ENCODE results near the gene DMD.
A peak's percentile ranks its signal among the peaks of the same experiment; 100 is the strongest.

The DMD gene

DNA sequence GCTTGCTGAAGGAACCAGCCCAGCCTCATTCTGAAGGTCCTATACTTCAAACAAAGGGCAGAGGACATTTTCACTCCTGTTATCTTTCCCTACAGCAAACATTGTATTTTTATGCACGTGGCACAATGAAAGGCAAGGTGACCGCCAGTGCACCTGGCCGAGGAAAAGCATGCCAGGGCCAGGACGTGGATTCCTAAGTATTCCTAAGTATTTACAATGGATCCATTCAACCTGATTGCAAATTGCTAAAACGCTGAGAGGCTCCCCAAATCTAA lies 2011.6 kb downstream of the DMD start:
- DNase-seq: no peak

DNA sequence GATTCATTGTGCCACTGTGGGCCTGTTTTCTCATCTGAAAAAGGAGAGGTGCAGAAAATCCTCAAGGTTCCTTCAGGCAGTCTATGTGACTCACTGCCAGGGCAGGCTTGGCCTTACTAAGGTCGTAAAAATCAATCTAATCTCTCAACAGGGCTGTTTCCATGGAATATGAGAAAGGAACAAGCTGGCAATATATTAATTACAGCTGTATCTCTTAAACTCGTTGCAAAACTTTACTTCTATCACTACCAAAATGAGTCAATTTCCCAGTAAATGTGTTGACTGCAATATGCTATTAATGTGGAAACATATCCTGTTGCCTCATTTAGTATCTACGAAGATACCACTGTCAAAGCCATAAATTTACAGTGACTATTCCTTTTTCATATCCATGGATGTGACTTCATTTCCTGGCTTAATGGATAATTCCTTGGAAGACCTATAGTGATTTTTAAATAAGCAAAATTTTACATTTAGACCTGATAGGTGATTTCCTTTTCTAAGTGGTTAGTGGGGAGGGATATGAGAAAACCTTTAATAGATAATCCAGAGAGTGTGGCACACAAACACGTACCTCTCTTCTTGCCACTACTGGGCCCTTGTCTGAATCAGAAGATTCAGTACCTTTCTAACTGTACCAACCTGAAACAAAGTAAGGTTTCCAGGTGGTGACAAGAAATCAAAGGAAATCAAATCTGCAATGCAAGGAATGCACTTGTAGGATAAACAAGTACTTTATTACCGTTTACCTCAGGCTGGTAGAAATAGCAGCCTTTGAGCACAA lies 2012.1 kb downstream of the DMD start:
- peak; percentile 64 for DNase-seq

DNA sequence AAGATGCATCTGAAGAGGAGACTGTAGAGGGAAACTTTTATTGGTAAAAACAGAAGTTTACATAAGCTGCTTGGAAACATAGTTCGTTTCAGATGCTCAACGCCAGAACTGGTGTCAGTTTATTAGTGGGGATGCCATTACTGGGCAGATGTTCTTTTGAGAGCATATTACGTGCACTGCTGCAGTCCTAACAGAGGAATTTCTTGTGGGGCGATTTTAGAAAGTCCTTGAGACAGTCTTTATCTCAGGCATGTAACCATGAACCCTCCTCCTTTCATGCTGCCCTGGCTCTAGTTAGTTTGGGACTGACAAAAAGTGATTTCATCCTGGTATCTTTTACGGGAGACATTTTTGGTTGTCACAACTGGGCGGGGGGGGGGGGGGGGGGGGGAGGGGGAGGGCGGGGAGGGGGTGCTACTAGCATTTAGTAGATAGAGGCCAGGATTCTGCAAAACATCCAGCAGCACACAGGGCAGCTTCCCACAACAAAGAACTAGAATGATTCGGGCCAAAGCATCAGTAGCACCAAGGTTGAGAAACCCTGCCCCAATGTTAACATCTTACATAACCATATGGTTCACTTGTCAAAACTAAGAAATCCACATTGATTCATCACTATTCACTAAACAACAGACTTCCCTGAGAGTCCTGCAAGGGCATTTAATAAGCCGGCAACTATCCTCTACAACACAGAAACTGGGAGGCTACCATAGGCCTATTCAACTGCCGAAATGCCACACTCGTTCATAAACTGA lies 2021.0 kb downstream of the DMD start:
- DNase-seq: no peak

GRCh38 chrX:31186693-31187338 lies 2024.5 kb downstream of the DMD start:
- DNase-seq: no peak

DNA sequence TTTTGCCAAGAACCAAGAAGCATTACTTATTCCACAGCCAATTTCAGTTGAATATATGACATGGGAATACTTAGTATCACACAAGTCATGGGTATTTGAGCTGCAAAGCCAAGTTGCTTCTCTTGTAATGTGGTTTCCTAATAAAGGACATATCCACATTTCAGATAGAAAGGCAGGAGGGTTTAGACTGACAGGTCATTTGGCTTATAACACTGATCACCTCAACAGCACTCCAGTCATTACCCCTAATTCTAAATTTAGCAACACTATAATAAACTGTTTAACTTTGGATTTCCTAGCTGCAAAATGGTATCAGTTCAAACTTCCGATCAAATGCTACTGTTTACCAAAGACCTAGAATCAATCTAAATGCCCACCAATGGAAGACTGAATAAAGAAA lies 2025.5 kb downstream of the DMD start:
- DNase-seq: no peak

- DNase-seq: no peak
These were observed 2029.9 kb downstream of the DMD start for GRCh38 chrX:31181377-31182000.

- no peak for DNase-seq
These were observed 2032.1 kb downstream of the DMD start for GRCh38 chrX:31179203-31179602.

GRCh38 chrX:31178769-31179125 lies 2032.6 kb downstream of the DMD start:
- DNase-seq: peak; percentile 2

- DNase-seq: no peak
These were observed 2033.1 kb downstream of the DMD start for GRCh38 chrX:31178064-31178768.

- no peak for DNase-seq
These were observed 2040.6 kb downstream of the DMD start for GRCh38 chrX:31170792-31171191.

- DNase-seq: no peak
These were observed 2042.8 kb downstream of the DMD start for GRCh38 chrX:31168551-31168950.

DNA sequence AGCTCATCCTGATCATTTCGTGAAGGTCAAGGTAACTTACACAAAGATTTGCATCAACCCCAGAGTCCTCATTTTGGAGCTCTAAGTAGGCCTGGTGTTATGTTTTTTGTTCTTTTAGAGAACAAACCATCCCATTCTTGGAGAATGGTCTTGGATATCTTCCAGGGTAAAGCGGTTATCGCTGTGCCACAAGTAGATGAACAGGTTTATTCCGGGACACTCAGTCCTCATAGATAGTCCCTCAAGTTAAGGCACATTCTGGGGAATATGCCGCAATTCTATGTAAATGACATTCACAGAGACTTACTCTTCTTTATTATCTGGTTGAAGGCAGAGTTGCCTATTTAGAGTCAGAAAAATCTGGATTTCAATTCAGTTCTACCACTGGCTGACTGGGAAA lies 2044.5 kb downstream of the DMD start:
- DNase-seq: no peak

GRCh38 chrX:31166416-31166815 lies 2044.9 kb downstream of the DMD start:
- DNase-seq: no peak

DNA sequence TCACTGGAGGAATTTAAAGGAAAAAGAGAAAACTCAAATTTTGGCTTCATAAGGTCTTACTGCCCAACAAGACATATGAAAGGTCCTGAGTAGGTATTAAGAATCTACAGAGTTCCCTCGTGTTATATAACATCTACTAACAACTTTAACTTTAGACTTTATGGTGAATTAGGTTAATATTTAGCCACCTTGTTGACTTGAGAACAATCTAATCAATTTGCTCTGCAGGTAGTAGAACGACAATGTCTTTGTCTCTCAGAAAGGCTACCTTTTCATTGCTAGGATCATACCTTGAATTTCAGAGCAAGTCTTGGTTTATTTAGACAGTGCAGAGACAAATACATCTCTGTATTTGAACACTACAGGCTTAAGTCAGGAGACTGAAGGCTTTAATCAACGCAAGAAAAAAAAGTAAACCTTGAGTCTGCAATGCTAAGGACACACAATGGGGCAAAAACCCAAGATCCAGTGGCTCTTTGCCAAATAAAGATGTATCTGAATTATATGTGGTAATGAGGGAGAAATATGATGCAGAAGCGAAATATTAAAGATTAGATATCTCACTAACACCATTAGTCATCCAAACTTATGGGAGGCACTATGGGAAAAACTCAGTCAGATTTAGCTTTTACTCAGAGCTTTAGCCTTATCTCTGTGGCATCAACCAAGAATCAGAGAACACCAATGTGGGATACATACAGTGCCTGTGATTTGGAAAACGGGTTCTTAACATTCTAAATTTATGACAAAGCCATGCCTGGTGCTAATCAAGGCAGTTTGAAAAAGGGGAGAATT lies 2045.9 kb downstream of the DMD start:
- no peak for DNase-seq

- no peak for DNase-seq
These were observed 2056.4 kb downstream of the DMD start for GRCh38 chrX:31154946-31155345.

- no peak for DNase-seq
These were observed 2057.8 kb downstream of the DMD start for GRCh38 chrX:31153475-31154047.

DNA sequence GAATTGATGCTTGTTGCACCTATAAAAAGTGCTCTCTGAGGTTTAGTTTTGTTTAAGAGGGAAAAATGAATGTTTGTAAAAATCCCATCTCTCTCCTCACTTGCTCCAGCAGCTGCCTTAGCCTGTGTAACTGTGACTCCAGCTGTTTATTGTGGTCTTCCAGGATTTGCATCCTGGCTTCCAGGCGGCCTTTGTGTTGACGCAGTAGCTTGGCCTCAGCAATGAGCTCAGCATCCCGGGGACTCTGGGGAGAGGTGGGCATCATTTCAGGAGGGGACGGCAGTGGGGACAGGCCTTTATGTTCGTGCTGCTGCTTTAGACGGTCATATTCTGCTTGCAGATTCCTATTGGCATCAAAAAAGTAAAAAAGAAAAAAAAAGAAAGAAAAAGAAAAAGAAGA lies 2064.2 kb downstream of the DMD start:
- no peak for DNase-seq

GRCh38 chrX:31139961-31140360 lies 2071.4 kb downstream of the DMD start:
- DNase-seq: no peak

GRCh38 chrX:31138124-31138523 lies 2073.2 kb downstream of the DMD start:
- DNase-seq: no peak

DNA sequence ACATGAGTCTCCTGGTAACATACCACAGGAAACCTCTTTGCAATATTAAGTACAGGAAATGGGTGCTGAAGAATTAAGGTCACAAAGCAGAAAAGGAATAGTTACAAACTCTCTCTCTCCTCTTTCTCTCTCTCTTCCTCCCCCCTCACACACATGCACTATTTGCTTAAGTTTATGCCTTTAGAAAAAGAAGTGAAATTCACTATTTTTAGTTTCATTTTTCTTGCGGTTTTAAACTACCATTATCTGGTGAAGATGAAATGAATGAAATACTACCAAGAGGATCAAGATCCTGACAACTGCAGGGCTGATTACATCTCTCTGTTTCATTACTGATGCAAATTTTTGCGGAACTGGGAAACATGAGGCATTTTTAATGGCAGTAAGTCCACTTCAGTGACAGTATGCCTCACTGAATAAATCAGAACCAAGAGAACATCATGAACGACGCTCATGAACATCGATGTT lies 2075.2 kb downstream of the DMD start:
- DNase-seq: no peak

- no peak for DNase-seq
These were observed 2078.5 kb downstream of the DMD start for GRCh38 chrX:31132821-31133241.
